ENCODE measurements around the gene CTNNA3. TPM values are rescaled to one million over a fixed set of nuclear protein-coding genes. Genes with fewer than 3 reads are reported as not detected.

Gene CTNNA3
- total RNA-seq, 2 donors from 2014 or later: 20.3 to 23.8 TPM

- DNase-seq (ENCODE audit: low spot score): no peak
Observed at GRCh38 chr10:67606572-67606971, 89.4 kb downstream of the CTNNA3 start.

GRCh38 chr10:67603701-67604100, 92.3 kb downstream of the CTNNA3 start:
- Histone ChIP-seq H3K27me3 (no peaks in the 10 kb centered on the region), H3K9me3 (no peaks in the 10 kb centered on the region), H3K27ac (no peak overlapping the region), H3K4me1 (no peaks in the 10 kb centered on the region), H3K36me3 (no peaks in the 10 kb centered on the region), H3K4me3 (no peak overlapping the region)
- DNase-seq (ENCODE audit: low spot score): no peak
- TF ChIP-seq CTCF (IDR thresholded peaks at IDR 0.05): no peak

More at GRCh38 chr10:67606572-67606971, 89.4 kb downstream of the CTNNA3 start:
- no peak overlapping the region for H3K27ac ChIP-seq
- TF ChIP-seq CTCF (IDR thresholded peaks at IDR 0.05): no peak
- H3K27me3 ChIP-seq: no peaks in the 10 kb centered on the region
- no peaks in the 10 kb centered on the region for H3K4me1 ChIP-seq
- H3K4me3 ChIP-seq: no peak overlapping the region
- no peaks in the 10 kb centered on the region for H3K36me3 ChIP-seq
- H3K9me3 ChIP-seq: no peaks in the 10 kb centered on the region

GRCh38 chr10:67603086-67603485, 92.9 kb downstream of the CTNNA3 start:
- no peak for TF ChIP-seq CTCF (IDR thresholded peaks at IDR 0.05)
- H3K27me3 ChIP-seq: no peaks in the 10 kb centered on the region
- no peak overlapping the region for H3K27ac ChIP-seq
- no peaks in the 10 kb centered on the region for H3K36me3 ChIP-seq
- H3K4me1 ChIP-seq: no peaks in the 10 kb centered on the region
- H3K9me3 ChIP-seq: no peaks in the 10 kb centered on the region
- no peak for DNase-seq (ENCODE audit: low spot score)
- H3K4me3 ChIP-seq: no peak overlapping the region

- H3K27ac ChIP-seq: no peak overlapping the region
- no peak for TF ChIP-seq CTCF (IDR thresholded peaks at IDR 0.05)
Observed at GRCh38 chr10:67602268-67602950, 93.6 kb downstream of the CTNNA3 start.

GRCh38 chr10:67599597-67599996, 96.4 kb downstream of the CTNNA3 start:
- Histone ChIP-seq H3K4me3 (no peak overlapping the region), H3K27ac (no peak overlapping the region), H3K27me3 (no peaks in the 10 kb centered on the region), H3K9me3 (no peaks in the 10 kb centered on the region), H3K36me3 (no peaks in the 10 kb centered on the region), H3K4me1 (no peaks in the 10 kb centered on the region)
- DNase-seq (ENCODE audit: low spot score): no peak
- no peak for TF ChIP-seq CTCF (IDR thresholded peaks at IDR 0.05)

More at GRCh38 chr10:67602268-67602950, 93.6 kb downstream of the CTNNA3 start:
- Histone ChIP-seq H3K36me3 (no peaks in the 10 kb centered on the region), H3K27me3 (no peaks in the 10 kb centered on the region), H3K4me1 (no peaks in the 10 kb centered on the region), H3K4me3 (no peak overlapping the region), H3K9me3 (no peaks in the 10 kb centered on the region)
- DNase-seq (ENCODE audit: low spot score): no peak

GRCh38 chr10:67596641-67597040, 99.4 kb downstream of the CTNNA3 start:
- H3K9me3 ChIP-seq: no peaks in the 10 kb centered on the region
- DNase-seq (ENCODE audit: low spot score): no peak
- H3K4me1 ChIP-seq: no peaks in the 10 kb centered on the region
- H3K27me3 ChIP-seq: no peaks in the 10 kb centered on the region
- H3K4me3 ChIP-seq: no peak overlapping the region
- H3K27ac ChIP-seq: no peak overlapping the region
- no peaks in the 10 kb centered on the region for H3K36me3 ChIP-seq
- TF ChIP-seq CTCF (IDR thresholded peaks at IDR 0.05): no peak

Data from right atrium auricular region (tissue), 2 donors.